OCI-LY3 (cell line): Measurements from ENCODE around the gene ERCC5.

Experiments
- CTCF ChIP-seq: fragments of 200-600, 300-600 bp; sonication (generic); IDR thresholded peaks from 2 replicates; pipeline ENCODE4 v1.5.1; 2014; ENCODE audit warnings: antibody characterized with exemption, low read length, low read depth
- EZH2phosphoT487 ChIP-seq: fragments of 200-600 bp; shearing (Covaris generic); IDR thresholded peaks from 2 replicates; pipeline ENCODE4 v1.6.1; 2018; ENCODE audit warnings: antibody characterized with exemption, mixed run types, low read depth

GRCh38 chr13:102909971-102910370, 64.1 kb downstream of the ERCC5 start:
- no peak for TF ChIP-seq CTCF
- TF ChIP-seq EZH2phosphoT487: no peak
